IPS-15b (cell line): ENCODE measurements around the gene HOXB6.

Source experiments
- H3K27me3 ChIP-seq: one replicate; pipeline ENCODE4 v1.6.1; 2013; ENCODE audit warnings: low read length; ENCODE audit not compliant: control insufficient read depth, insufficient read depth
- H3K36me3 ChIP-seq: one replicate; pipeline ENCODE4 v1.6.1; 2013; ENCODE audit warnings: low read length; ENCODE audit not compliant: control insufficient read depth, insufficient read depth
- H3K4me1 ChIP-seq: one replicate; pipeline ENCODE4 v1.6.1; 2013; ENCODE audit warnings: mild to moderate bottlenecking, low read length; ENCODE audit not compliant: control insufficient read depth, insufficient read depth
- H3K4me3 ChIP-seq: one replicate; pipeline ENCODE4 v1.5.1; 2013; ENCODE audit warnings: low read depth, low read length
- H3K9ac ChIP-seq: one replicate; pipeline ENCODE4 v1.6.1; 2013; ENCODE audit warnings: low read depth, mild to moderate bottlenecking, low read length
- H3K9me3 ChIP-seq: one replicate; pipeline ENCODE4 v1.6.1; 2013; ENCODE audit warnings: mild to moderate bottlenecking, low read length; ENCODE audit not compliant: control insufficient read depth, insufficient read depth

HOXB6 gene

GRCh38 chr17:48604770-48605329 lies at the start of gene HOXB6:
TSS of gene HOXB6 (minus strand) at chr17:48604986. CDS start at chr17:48598150, 6,836 bp downstream.
- Histone ChIP-seq H3K4me3 (peak within 1 kb of the TSS; percentile 13), H3K9me3 (no peaks in the 10 kb centered on the region), H3K9ac (no peak within 1 kb of the TSS), H3K4me1 (peaks cover 2% of the 10 kb centered on the region), H3K27me3 (peaks cover 99% of the 10 kb centered on the region), H3K36me3 (no peaks in the 10 kb centered on the region)

- no peak overlapping the region for H3K4me3 ChIP-seq
- H3K27me3 ChIP-seq = peaks cover 74% of the 10 kb centered on the region
- H3K36me3 ChIP-seq = no peaks in the 10 kb centered on the region
- no peak overlapping the region for H3K9ac ChIP-seq
- no peaks in the 10 kb centered on the region for H3K4me1 ChIP-seq
- no peaks in the 10 kb centered on the region for H3K9me3 ChIP-seq
These were observed 45.0 kb upstream of the HOXB6 start for GRCh38 chr17:48649741-48650140.

DNA sequence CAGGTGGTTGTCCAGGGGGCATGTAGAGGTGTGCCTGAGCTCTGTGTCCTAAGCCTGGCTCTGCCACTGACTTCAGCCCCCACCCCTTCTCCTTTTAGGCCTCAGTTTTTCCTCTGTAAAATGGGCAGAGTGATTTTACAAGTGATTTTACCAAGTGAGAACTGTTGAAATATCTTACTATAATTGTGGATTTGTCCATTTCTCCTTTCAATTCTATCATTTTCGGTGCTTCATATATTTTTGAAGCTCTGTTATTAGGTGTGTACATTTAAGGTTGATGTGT lies 43.1 kb upstream of the HOXB6 start:
- no peak overlapping the region for H3K9ac ChIP-seq

DNA sequence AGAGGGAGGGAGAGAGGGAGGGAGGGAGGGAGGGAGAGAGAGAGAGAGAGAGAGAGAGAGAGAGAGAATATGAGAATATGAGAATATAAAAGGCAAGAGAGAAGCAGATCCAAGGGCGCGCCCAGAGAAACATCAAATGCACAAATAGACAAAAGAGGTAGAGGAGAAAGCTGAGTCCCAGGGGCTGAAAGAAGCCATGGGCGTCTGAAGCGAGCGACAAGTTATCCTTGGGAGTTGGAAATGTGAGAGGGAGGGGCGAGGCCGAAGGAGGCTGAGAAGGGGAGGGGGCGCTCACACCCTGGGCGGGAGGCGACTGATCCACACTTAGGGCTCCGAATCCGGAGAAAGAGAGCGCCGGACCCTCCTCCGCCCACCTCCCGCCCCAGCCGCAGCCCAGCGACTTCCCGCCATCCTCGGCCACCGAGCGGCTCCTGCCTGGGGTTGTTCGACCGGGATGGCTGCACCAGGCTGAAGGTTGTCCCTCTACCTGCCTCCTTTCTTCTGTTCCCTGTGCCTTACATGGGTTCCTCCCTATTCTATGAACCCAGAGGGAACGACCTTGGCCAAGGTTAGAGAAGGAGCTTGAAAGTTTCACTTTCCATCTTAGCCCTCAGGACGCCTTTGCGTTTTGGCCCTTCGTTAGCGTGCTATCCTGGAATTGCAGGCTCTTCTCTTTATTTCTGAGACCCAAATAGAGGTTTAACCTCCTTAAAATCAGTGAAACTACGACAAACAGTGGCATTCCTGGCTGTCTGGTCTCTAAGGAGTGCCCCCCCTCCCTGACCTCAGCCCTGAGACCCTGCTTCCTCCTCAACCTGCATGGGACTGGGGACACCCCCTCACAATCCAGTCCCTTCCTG lies 42.5 kb upstream of the HOXB6 start:
- peaks cover 91% of the 10 kb centered on the region for H3K27me3 ChIP-seq
- no peaks in the 10 kb centered on the region for H3K4me1 ChIP-seq
- peak overlapping the region; percentile 43 for H3K4me3 ChIP-seq
- H3K36me3 ChIP-seq = no peaks in the 10 kb centered on the region
- no peaks in the 10 kb centered on the region for H3K9me3 ChIP-seq
- H3K9ac ChIP-seq = no peak overlapping the region

More for the DNA sequence above, 43.1 kb upstream of the HOXB6 start:
- peaks cover 91% of the 10 kb centered on the region for H3K27me3 ChIP-seq
- no peaks in the 10 kb centered on the region for H3K9me3 ChIP-seq
- no peaks in the 10 kb centered on the region for H3K4me1 ChIP-seq
- H3K36me3 ChIP-seq = no peaks in the 10 kb centered on the region
- H3K4me3 ChIP-seq = peak overlapping the region; percentile 43

GRCh38 chr17:48646183-48647102 lies 41.7 kb upstream of the HOXB6 start:
- H3K4me3 ChIP-seq = peak overlapping the region; percentile 36
- H3K36me3 ChIP-seq = no peaks in the 10 kb centered on the region
- no peak overlapping the region for H3K9ac ChIP-seq
- no peaks in the 10 kb centered on the region for H3K9me3 ChIP-seq
- peaks cover 92% of the 10 kb centered on the region for H3K27me3 ChIP-seq
- no peaks in the 10 kb centered on the region for H3K4me1 ChIP-seq

GRCh38 chr17:48645639-48646182 lies 40.9 kb upstream of the HOXB6 start:
- Histone ChIP-seq H3K9me3 (no peaks in the 10 kb centered on the region), H3K27me3 (peaks cover 96% of the 10 kb centered on the region), H3K36me3 (no peaks in the 10 kb centered on the region), H3K4me1 (no peaks in the 10 kb centered on the region), H3K9ac (no peak overlapping the region), H3K4me3 (peak overlapping the region; percentile 36)

GRCh38 chr17:48644910-48645557 lies 40.2 kb upstream of the HOXB6 start:
- peak overlapping the region; percentile 36 for H3K4me3 ChIP-seq
- no peak overlapping the region for H3K9ac ChIP-seq
- no peaks in the 10 kb centered on the region for H3K9me3 ChIP-seq
- H3K4me1 ChIP-seq = no peaks in the 10 kb centered on the region
- no peaks in the 10 kb centered on the region for H3K36me3 ChIP-seq
- H3K27me3 ChIP-seq = peaks cover 98% of the 10 kb centered on the region

DNA sequence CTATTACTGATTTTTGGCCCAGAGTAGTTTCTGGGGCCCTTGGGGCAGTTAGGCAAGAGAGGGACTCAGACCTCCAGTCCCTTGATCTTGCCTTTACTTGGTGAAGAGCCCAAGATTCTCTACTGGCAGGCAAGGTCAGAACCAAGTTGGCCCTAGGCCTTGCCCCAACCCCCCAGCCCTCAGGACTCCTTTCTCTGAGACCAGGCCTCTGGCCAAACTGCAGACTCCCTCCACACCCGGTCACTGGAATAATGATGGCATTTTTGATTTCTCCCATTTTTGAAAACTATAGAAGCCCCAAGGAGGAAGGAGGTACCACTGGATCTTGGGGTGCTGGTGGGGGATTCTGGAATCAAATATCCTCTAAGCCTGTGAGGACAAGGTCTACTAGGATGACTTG lies 39.4 kb upstream of the HOXB6 start:
- Histone ChIP-seq H3K9me3 (no peaks in the 10 kb centered on the region), H3K4me3 (peak overlapping the region; percentile 2), H3K9ac (no peak overlapping the region), H3K36me3 (no peaks in the 10 kb centered on the region), H3K27me3 (peaks cover 98% of the 10 kb centered on the region), H3K4me1 (no peaks in the 10 kb centered on the region)

- no peaks in the 10 kb centered on the region for H3K9me3 ChIP-seq
- H3K4me1 ChIP-seq = no peaks in the 10 kb centered on the region
- peaks cover 98% of the 10 kb centered on the region for H3K27me3 ChIP-seq
- H3K9ac ChIP-seq = no peak overlapping the region
- H3K36me3 ChIP-seq = no peaks in the 10 kb centered on the region
- H3K4me3 ChIP-seq = no peak overlapping the region
These were observed 38.9 kb upstream of the HOXB6 start for GRCh38 chr17:48643697-48644012.

DNA sequence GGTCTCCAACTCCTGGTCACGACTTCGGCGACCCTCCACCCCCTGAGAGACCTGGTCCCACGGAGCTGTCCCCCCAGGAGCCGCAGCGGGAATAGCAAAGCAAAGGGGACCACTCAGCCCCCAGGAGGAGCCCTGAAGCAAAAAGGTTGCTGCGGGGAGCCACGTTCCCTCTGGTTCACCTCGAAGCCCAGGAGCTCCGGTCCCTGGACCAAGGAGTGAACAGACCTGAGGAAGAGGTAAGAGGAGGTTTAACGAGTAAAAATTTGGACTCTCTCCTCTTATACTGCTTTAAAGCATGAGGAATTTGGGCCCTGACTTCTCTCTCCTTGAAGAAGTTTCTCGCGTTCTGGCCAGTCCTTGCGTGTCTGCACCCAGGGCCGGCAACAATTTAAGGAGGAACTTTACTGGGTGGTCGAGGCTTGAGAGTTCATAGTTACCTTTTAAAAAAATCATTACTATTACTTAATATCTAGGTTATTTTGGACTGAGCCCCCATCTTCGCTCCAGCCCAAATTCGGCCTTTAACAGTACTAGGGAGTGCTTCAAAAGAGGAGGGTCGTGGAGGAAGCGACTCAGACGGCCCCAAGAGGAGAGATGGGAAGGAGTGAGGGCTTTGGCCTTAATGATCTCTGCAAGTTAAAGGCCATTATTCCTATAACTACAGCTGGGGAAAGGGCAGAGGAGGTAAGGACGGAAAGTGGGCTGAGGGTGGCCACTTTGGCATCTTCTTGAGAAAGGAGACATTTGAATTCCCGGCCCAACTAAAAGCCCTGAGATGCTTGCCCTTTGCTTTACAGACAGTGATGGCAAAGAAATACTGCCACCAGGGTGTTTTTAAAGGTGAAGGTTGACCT lies 38.3 kb upstream of the HOXB6 start:
- Histone ChIP-seq H3K4me3 (peak overlapping the region; percentile 30), H3K9me3 (no peaks in the 10 kb centered on the region), H3K4me1 (no peaks in the 10 kb centered on the region), H3K27me3 (peaks cover 98% of the 10 kb centered on the region), H3K9ac (no peak overlapping the region), H3K36me3 (no peaks in the 10 kb centered on the region)
